ENCODE results near the gene GINS3.

GINS3 gene

GRCh38 chr16:58417035-58417434 lies 24.8 kb downstream of the GINS3 start:
- no CpG with 5 or more reads among the region's 10 CpGs for WGBS (ENCODE audit: extremely low coverage, insufficient coverage, low lambda C conversion rate)
- no peaks in the 10 kb centered on the region for H3K79me2 ChIP-seq (ENCODE audit: control insufficient read depth, insufficient read depth, low read length)

GRCh38 chr16:58417600-58417999 lies 25.3 kb downstream of the GINS3 start:
- Histone ChIP-seq H3K18ac (ENCODE audit: low read length) (no peak overlapping the region), H3K36me3 (ENCODE audit: control insufficient read depth, insufficient read depth, low read length) (no peaks in the 10 kb centered on the region), H3K4ac (ENCODE audit: low read depth, low read length) (no peak overlapping the region), H2BK5ac (ENCODE audit: low read length) (no peak overlapping the region), H3K27ac (ENCODE audit: low read depth, low read length) (no peak overlapping the region), H3K56ac (ENCODE audit: low read length) (no peak overlapping the region), H3K79me1 (ENCODE audit: low read length) (no peaks in the 10 kb centered on the region), H3K9ac (ENCODE audit: low read length) (no peak overlapping the region), H2BK120ac (ENCODE audit: low read depth, low read length) (no peak overlapping the region), H2AK5ac (ENCODE audit: low read length) (no peak overlapping the region), H3K79me2 (ENCODE audit: control insufficient read depth, insufficient read depth, low read length) (no peaks in the 10 kb centered on the region), H3K4me1 (ENCODE audit: control insufficient read depth, low read depth, low read length) (peaks cover 3% of the 10 kb centered on the region), H3K4me3 (ENCODE audit: low read length) (no peak overlapping the region), H2BK15ac (replicated peaks; ENCODE audit: low read depth) (no peak overlapping the region), H3K23ac (ENCODE audit: low read length) (no peak overlapping the region), H4K5ac (ENCODE audit: low read length) (no peak overlapping the region), H3K4me2 (ENCODE audit: low read length) (no peak overlapping the region), H4K8ac (ENCODE audit: low read depth, low read length) (no peak overlapping the region), H3K27me3 (ENCODE audit: insufficient read depth, low read length, poor library complexity) (no peaks in the 10 kb centered on the region)
- DNase-seq, result no peak
- WGBS (ENCODE audit: extremely low coverage, insufficient coverage, low lambda C conversion rate), result no CpG with 5 or more reads among the region's 5 CpGs

More at GRCh38 chr16:58417035-58417434, 24.8 kb downstream of the GINS3 start:
- Histone ChIP-seq H3K18ac (ENCODE audit: low read length) (no peak overlapping the region), H3K9ac (ENCODE audit: low read length) (no peak overlapping the region), H3K36me3 (ENCODE audit: control insufficient read depth, insufficient read depth, low read length) (no peaks in the 10 kb centered on the region), H4K8ac (ENCODE audit: low read depth, low read length) (no peak overlapping the region), H3K27ac (ENCODE audit: low read depth, low read length) (no peak overlapping the region), H3K56ac (ENCODE audit: low read length) (no peak overlapping the region), H3K4me3 (ENCODE audit: low read length) (no peak overlapping the region), H3K79me1 (ENCODE audit: low read length) (no peaks in the 10 kb centered on the region), H3K27me3 (ENCODE audit: insufficient read depth, low read length, poor library complexity) (no peaks in the 10 kb centered on the region), H3K4me2 (ENCODE audit: low read length) (no peak overlapping the region), H2BK120ac (ENCODE audit: low read depth, low read length) (no peak overlapping the region), H3K23ac (ENCODE audit: low read length) (no peak overlapping the region), H2BK15ac (replicated peaks; ENCODE audit: low read depth) (no peak overlapping the region), H2BK5ac (ENCODE audit: low read length) (no peak overlapping the region), H2AK5ac (ENCODE audit: low read length) (no peak overlapping the region), H3K4me1 (ENCODE audit: control insufficient read depth, low read depth, low read length) (peaks cover 3% of the 10 kb centered on the region), H3K4ac (ENCODE audit: low read depth, low read length) (no peak overlapping the region), H4K5ac (ENCODE audit: low read length) (no peak overlapping the region)
- no peak for DNase-seq

- H2BK120ac ChIP-seq (ENCODE audit: low read depth, low read length), result no peak overlapping the region
- DNase-seq, result no peak
- no peak overlapping the region for H2AK5ac ChIP-seq (ENCODE audit: low read length)
- no peak overlapping the region for H4K5ac ChIP-seq (ENCODE audit: low read length)
- no peak overlapping the region for H2BK15ac ChIP-seq (replicated peaks; ENCODE audit: low read depth)
- no peak overlapping the region for H3K4me2 ChIP-seq (ENCODE audit: low read length)
- H3K79me2 ChIP-seq (ENCODE audit: control insufficient read depth, insufficient read depth, low read length), result no peaks in the 10 kb centered on the region
- H3K79me1 ChIP-seq (ENCODE audit: low read length), result no peaks in the 10 kb centered on the region
- no peak overlapping the region for H2BK5ac ChIP-seq (ENCODE audit: low read length)
- H4K8ac ChIP-seq (ENCODE audit: low read depth, low read length), result no peak overlapping the region
- no peak overlapping the region for H3K27ac ChIP-seq (ENCODE audit: low read depth, low read length)
- H3K27me3 ChIP-seq (ENCODE audit: insufficient read depth, low read length, poor library complexity), result no peaks in the 10 kb centered on the region
- no peak overlapping the region for H3K56ac ChIP-seq (ENCODE audit: low read length)
- no peak overlapping the region for H3K4me3 ChIP-seq (ENCODE audit: low read length)
- no CpG with 5 or more reads among the region's 7 CpGs for WGBS (ENCODE audit: extremely low coverage, insufficient coverage, low lambda C conversion rate)
- no peak overlapping the region for H3K18ac ChIP-seq (ENCODE audit: low read length)
- H3K4me1 ChIP-seq (ENCODE audit: control insufficient read depth, low read depth, low read length), result peaks cover 3% of the 10 kb centered on the region
- no peak overlapping the region for H3K23ac ChIP-seq (ENCODE audit: low read length)
- no peaks in the 10 kb centered on the region for H3K36me3 ChIP-seq (ENCODE audit: control insufficient read depth, insufficient read depth, low read length)
- H3K9ac ChIP-seq (ENCODE audit: low read length), result no peak overlapping the region
- no peak overlapping the region for H3K4ac ChIP-seq (ENCODE audit: low read depth, low read length)
Measured at GRCh38 chr16:58418026-58418425, 25.8 kb downstream of the GINS3 start.

- Histone ChIP-seq H3K56ac (ENCODE audit: low read length) (peak overlapping the region; percentile 42), H4K5ac (ENCODE audit: low read length) (no peak overlapping the region), H2AK5ac (ENCODE audit: low read length) (no peak overlapping the region), H2BK5ac (ENCODE audit: low read length) (no peak overlapping the region), H3K4me3 (ENCODE audit: low read length) (no peak overlapping the region), H2BK15ac (replicated peaks; ENCODE audit: low read depth) (no peak overlapping the region), H3K23ac (ENCODE audit: low read length) (no peak overlapping the region), H3K4me2 (ENCODE audit: low read length) (no peak overlapping the region), H3K9ac (ENCODE audit: low read length) (no peak overlapping the region), H3K27ac (ENCODE audit: low read depth, low read length) (no peak overlapping the region), H3K79me1 (ENCODE audit: low read length) (no peaks in the 10 kb centered on the region), H2BK120ac (ENCODE audit: low read depth, low read length) (no peak overlapping the region), H3K4ac (ENCODE audit: low read depth, low read length) (no peak overlapping the region), H3K18ac (ENCODE audit: low read length) (no peak overlapping the region), H4K8ac (ENCODE audit: low read depth, low read length) (no peak overlapping the region), H3K79me2 (ENCODE audit: control insufficient read depth, insufficient read depth, low read length) (no peaks in the 10 kb centered on the region), H3K36me3 (ENCODE audit: control insufficient read depth, insufficient read depth, low read length) (no peaks in the 10 kb centered on the region), H3K4me1 (ENCODE audit: control insufficient read depth, low read depth, low read length) (peaks cover 3% of the 10 kb centered on the region), H3K27me3 (ENCODE audit: insufficient read depth, low read length, poor library complexity) (no peaks in the 10 kb centered on the region)
- DNase-seq, result no peak
- WGBS (ENCODE audit: extremely low coverage, insufficient coverage, low lambda C conversion rate), result no CpG with 5 or more reads among the region's 4 CpGs
Measured at GRCh38 chr16:58418601-58419000, 26.3 kb downstream of the GINS3 start.

GRCh38 chr16:58419241-58419990 lies 27.1 kb downstream of the GINS3 start:
- H2BK5ac ChIP-seq (ENCODE audit: low read length), result no peak overlapping the region
- no peaks in the 10 kb centered on the region for H3K79me1 ChIP-seq (ENCODE audit: low read length)
- peak overlapping the region; percentile 66 for H3K4ac ChIP-seq (ENCODE audit: low read depth, low read length)
- no peak overlapping the region for H4K5ac ChIP-seq (ENCODE audit: low read length)
- H3K9ac ChIP-seq (ENCODE audit: low read length), result no peak overlapping the region
- H3K36me3 ChIP-seq (ENCODE audit: control insufficient read depth, insufficient read depth, low read length), result no peaks in the 10 kb centered on the region
- no peak overlapping the region for H2BK15ac ChIP-seq (replicated peaks; ENCODE audit: low read depth)
- H3K23ac ChIP-seq (ENCODE audit: low read length), result no peak overlapping the region
- no peak overlapping the region for H4K8ac ChIP-seq (ENCODE audit: low read depth, low read length)
- no peak for DNase-seq
- H2AK5ac ChIP-seq (ENCODE audit: low read length), result no peak overlapping the region
- H3K18ac ChIP-seq (ENCODE audit: low read length), result no peak overlapping the region
- no peaks in the 10 kb centered on the region for H3K79me2 ChIP-seq (ENCODE audit: control insufficient read depth, insufficient read depth, low read length)
- H2BK120ac ChIP-seq (ENCODE audit: low read depth, low read length), result no peak overlapping the region
- no peak overlapping the region for H3K4me3 ChIP-seq (ENCODE audit: low read length)
- H3K4me2 ChIP-seq (ENCODE audit: low read length), result no peak overlapping the region
- no peak overlapping the region for H3K27ac ChIP-seq (ENCODE audit: low read depth, low read length)
- no peaks in the 10 kb centered on the region for H3K27me3 ChIP-seq (ENCODE audit: insufficient read depth, low read length, poor library complexity)
- no peak overlapping the region for H3K56ac ChIP-seq (ENCODE audit: low read length)
- WGBS (ENCODE audit: extremely low coverage, insufficient coverage, low lambda C conversion rate), result no CpG with 5 or more reads among the region's 15 CpGs
- H3K4me1 ChIP-seq (ENCODE audit: control insufficient read depth, low read depth, low read length), result peaks cover 3% of the 10 kb centered on the region

- H2BK15ac ChIP-seq (replicated peaks; ENCODE audit: low read depth), result no peak overlapping the region
- no peak overlapping the region for H2AK5ac ChIP-seq (ENCODE audit: low read length)
- no peak overlapping the region for H2BK120ac ChIP-seq (ENCODE audit: low read depth, low read length)
- H3K9ac ChIP-seq (ENCODE audit: low read length), result no peak overlapping the region
- no peak overlapping the region for H4K5ac ChIP-seq (ENCODE audit: low read length)
- no peak overlapping the region for H2BK5ac ChIP-seq (ENCODE audit: low read length)
- WGBS (ENCODE audit: extremely low coverage, insufficient coverage, low lambda C conversion rate), result no CpG with 5 or more reads among the region's 7 CpGs
- H3K79me1 ChIP-seq (ENCODE audit: low read length), result no peaks in the 10 kb centered on the region
- DNase-seq, result no peak
- H3K27me3 ChIP-seq (ENCODE audit: insufficient read depth, low read length, poor library complexity), result no peaks in the 10 kb centered on the region
- peaks cover 3% of the 10 kb centered on the region for H3K4me1 ChIP-seq (ENCODE audit: control insufficient read depth, low read depth, low read length)
- no peak overlapping the region for H3K4me2 ChIP-seq (ENCODE audit: low read length)
- H3K23ac ChIP-seq (ENCODE audit: low read length), result no peak overlapping the region
- no peak overlapping the region for H4K8ac ChIP-seq (ENCODE audit: low read depth, low read length)
- no peak overlapping the region for H3K18ac ChIP-seq (ENCODE audit: low read length)
- H3K27ac ChIP-seq (ENCODE audit: low read depth, low read length), result no peak overlapping the region
- no peaks in the 10 kb centered on the region for H3K79me2 ChIP-seq (ENCODE audit: control insufficient read depth, insufficient read depth, low read length)
- H3K36me3 ChIP-seq (ENCODE audit: control insufficient read depth, insufficient read depth, low read length), result no peaks in the 10 kb centered on the region
- no peak overlapping the region for H3K4me3 ChIP-seq (ENCODE audit: low read length)
- H3K4ac ChIP-seq (ENCODE audit: low read depth, low read length), result no peak overlapping the region
- no peak overlapping the region for H3K56ac ChIP-seq (ENCODE audit: low read length)
Measured at GRCh38 chr16:58421059-58421458, 28.8 kb downstream of the GINS3 start.

Measured in mesendoderm (in vitro differentiated cells).